H1 (cell line): Measurements from ENCODE around the gene RXRA. TPM values are rescaled to one million over a fixed set of nuclear protein-coding genes. Genes with fewer than 3 reads are reported as not detected.

ENCODE experiments used
- MAFK ChIP-seq: IDR thresholded peaks from 2 replicates; pipeline ENCODE4 v1.6.1; 2012; ENCODE audit warnings: low read depth, mild to moderate bottlenecking, improper control_type of control experiment, low read length
- RFX5 ChIP-seq: IDR thresholded peaks from 2 replicates; pipeline ENCODE4 v1.6.1; 2011; ENCODE audit warnings: low read depth, low read length, improper control_type of control experiment, borderline replicate concordance
- SIN3A ChIP-seq, 2 experiments: IDR thresholded peaks in 1 of 2; conservative IDR thresholded peaks in 1 of 2; 2 replicates each; pipeline ENCODE4 v1.6.1; 2011 to 2012; ENCODE audit warnings: low read length in 2 of 2, improper control_type of control experiment in 1 of 2, low read depth in 1 of 2, mild to moderate bottlenecking in 1 of 2
- USF2 ChIP-seq: IDR thresholded peaks from 2 replicates; pipeline ENCODE4 v1.6.1; 2011; ENCODE audit warnings: low read length, improper control_type of control experiment
- polyA plus RNA-seq, 7 experiments: library from polyadenylated mRNA; depleted of rRNA in 3 of 7; stranded (reverse) in 5 of 7; unstranded in 2 of 7; fragments of >200 nt in 5 of 7; fragments of 200-250 nt in 2 of 7; gene quantifications; 1 replicate in 5 of 7; 2 replicates in 1 of 7; 4 replicates in 1 of 7; pipeline versions ENCODE4 v1.2.1 to v1.2.3, GENCODE V29; 2011 to 2013; ENCODE audit warnings: missing spikeins in 2 of 7, mixed read lengths in 2 of 7
- total RNA-seq: library from RNA; stranded (reverse); fragmentation: NEBNext Ultra II Directional; extraction: Animal tissue kit (Norgen Biotek cat#: 25700); gene quantifications from 2 replicates; pipeline ENCODE4 v1.2.1, GENCODE V29; 2021

Gene RXRA
- total and polyA plus RNA-seq, 2 of the 8 experiments (the other 6 are each of a cell fraction or from before 2014, with no cell fraction given): 9.8 to 29.4 TPM

GRCh38 chr9:134365791-134366222 lies 39.6 kb downstream of the RXRA start (continued):
- TF ChIP-seq USF2: no peak
- no peak for TF ChIP-seq RFX5
- no peak for TF ChIP-seq MAFK
- TF ChIP-seq SIN3A (conservative IDR thresholded peaks at IDR 0.05 in 1 of 2, IDR thresholded peaks at IDR 0.05 in 1 of 2; ENCODE audit: low read depth in 1 of 2, low read length in 2 of 2): no peak
